Activated CD4-positive, alpha-beta T cell treated with anti-CD3 and anti-CD28 coated beads, Interleukin-2, amount 50 U/mL, for 24 hours (primary cell): Measurements from ENCODE around the gene ARIH1.
"Not testable (repeated sequence)": the region's sequence is repeated elsewhere in the genome, so short reads cannot be mapped to it uniquely, and the experiment has no call there.

Experiments used
- DNase-seq, 2 donors: peaks; one replicate each; pipeline ENCODE4 v3.0.0-alpha.2; 2020; ENCODE audit warnings: low read depth in 1 of 2, low spot score in 1 of 2

ARIH1 gene

GRCh38 chr15:72473614-72474465, at the start of gene ARIH1:
Gene ARIH1, plus strand, starts transcription at chr15:72474330. Its CDS starts 310 bp downstream, at chr15:72474640.
- peak; percentile 93 for DNase-seq

GRCh38 chr15:72426753-72427152, 47.4 kb upstream of the ARIH1 start:
- no peak for DNase-seq

GRCh38 chr15:72437650-72438316, 36.3 kb upstream of the ARIH1 start:
- DNase-seq, result no peak

GRCh38 chr15:72442848-72443247, 31.3 kb upstream of the ARIH1 start:
- not testable (repeated sequence) for DNase-seq

- DNase-seq, result no peak
These were observed 28.7 kb upstream of the ARIH1 start for GRCh38 chr15:72445426-72445825.

GRCh38 chr15:72450805-72451204, 23.3 kb upstream of the ARIH1 start:
- DNase-seq, result no peak

GRCh38 chr15:72451224-72451623, 22.9 kb upstream of the ARIH1 start:
- DNase-seq, result no peak

- no peak for DNase-seq
These were observed 17.4 kb upstream of the ARIH1 start for GRCh38 chr15:72456684-72457083.

- no peak for DNase-seq
These were observed 13.7 kb upstream of the ARIH1 start for GRCh38 chr15:72460402-72460801.

- no peak for DNase-seq
These were observed 10.4 kb upstream of the ARIH1 start for GRCh38 chr15:72463702-72464101.

- no peak for DNase-seq
These were observed 9.9 kb upstream of the ARIH1 start for GRCh38 chr15:72464251-72464650.

GRCh38 chr15:72468103-72468502, 6.0 kb upstream of the ARIH1 start:
- no peak for DNase-seq

GRCh38 chr15:72472992-72473610, 1.0 kb upstream of the ARIH1 start:
- DNase-seq, result no peak

- DNase-seq, result no peak
These were observed 359 bp downstream of the ARIH1 start for GRCh38 chr15:72474466-72474911.

GRCh38 chr15:72474912-72475628, 940 bp downstream of the ARIH1 start:
- peak; percentile 59 to 76 for DNase-seq

GRCh38 chr15:72475674-72476073, 1.5 kb downstream of the ARIH1 start:
- DNase-seq, result no peak

GRCh38 chr15:72476330-72476729, 2.2 kb downstream of the ARIH1 start:
- not testable (repeated sequence) for DNase-seq

GRCh38 chr15:72481015-72481659, 7.0 kb downstream of the ARIH1 start:
- DNase-seq, result no peak

- DNase-seq, result no peak
These were observed 8.1 kb downstream of the ARIH1 start for GRCh38 chr15:72482275-72482674.

GRCh38 chr15:72483279-72483678, 9.1 kb downstream of the ARIH1 start:
- no peak for DNase-seq

GRCh38 chr15:72486144-72486543, 12.0 kb downstream of the ARIH1 start:
- DNase-seq, result no peak
